GM23338 (cell line): Measurements from ENCODE around the gene OR2L5. TPM values are rescaled to one million over a fixed set of nuclear protein-coding genes. Genes with fewer than 3 reads are reported as not detected.

Experiments used
- ATAC-seq: fragments of 200-7000 bp; cut with Tn5 transposase; 3 replicates; pipeline ENCODE4 v1.9.1; 2020
- DNase-seq: peaks from one replicate; pipeline ENCODE4 v3.0.0-alpha.2; 2015; ENCODE audit warnings: low spot score
- H2AFZ ChIP-seq: fragments of 200-600 bp; sonication (generic); 2 replicates; pipeline ENCODE4 v1.8.0; 2016; ENCODE audit warnings: antibody characterized with exemption, mild to moderate bottlenecking, moderate library complexity
- H3F3A ChIP-seq: fragments of 200-600 bp; sonication (generic); replicated peaks from 2 replicates; pipeline ENCODE4 v1.8.0; 2017; ENCODE audit warnings: antibody characterized with exemption, mixed run types, low read depth
- H3K27ac ChIP-seq: fragments of 200-600 bp; sonication (generic); 2 replicates; pipeline ENCODE4 v1.6.1; 2016; ENCODE audit warnings: low read depth
- H3K27me3 ChIP-seq: fragments of 200-600 bp; sonication (generic); 2 replicates; pipeline ENCODE4 v1.8.0; 2016; ENCODE audit warnings: mild to moderate bottlenecking, mixed run types, moderate library complexity; ENCODE audit not compliant: insufficient read depth
- H3K36me3 ChIP-seq: fragments of 200-600 bp; sonication (generic); 2 replicates; pipeline ENCODE4 v1.8.0; 2016; ENCODE audit warnings: mild to moderate bottlenecking; ENCODE audit not compliant: insufficient read depth
- H3K4me1 ChIP-seq: fragments of 200-600 bp; sonication (generic); 2 replicates; pipeline ENCODE4 v1.8.0; 2016; ENCODE audit warnings: mild to moderate bottlenecking, moderate library complexity; ENCODE audit not compliant: insufficient read depth
- H3K4me2 ChIP-seq: fragments of 200-600 bp; sonication (generic); 2 replicates; pipeline ENCODE4 v1.7.1; 2017; ENCODE audit warnings: mixed run types
- H3K4me3 ChIP-seq: fragments of 200-600 bp; sonication (generic); 2 replicates; pipeline ENCODE4 v1.6.1; 2016; ENCODE audit warnings: mixed run types
- H3K79me2 ChIP-seq: fragments of 200-600 bp; sonication (generic); replicated peaks from 2 replicates; pipeline ENCODE4 v1.8.0; 2017; ENCODE audit warnings: mild to moderate bottlenecking; ENCODE audit not compliant: insufficient read depth
- H3K9me2 ChIP-seq: fragments of 200-600 bp; sonication (generic); 2 replicates; pipeline ENCODE4 v1.8.0; 2017; ENCODE audit not compliant: insufficient read depth
- H4K20me1 ChIP-seq: fragments of 200-600 bp; sonication (generic); replicated peaks from 2 replicates; pipeline ENCODE4 v1.8.0; 2017; ENCODE audit warnings: mild to moderate bottlenecking; ENCODE audit not compliant: insufficient read depth
- H3K27ac Mint-ChIP-seq: 2 replicates; pipeline ENCODE4 v1.8.0; 2020; ENCODE audit warnings: inconsistent platforms, mild to moderate bottlenecking, moderate library complexity, mixed read lengths
- H3K27me3 Mint-ChIP-seq: 3 replicates; pipeline ENCODE4 v1.8.0; 2022; ENCODE audit warnings: low read depth, mild to moderate bottlenecking, moderate library complexity, mixed read lengths, inconsistent platforms; ENCODE audit not compliant: insufficient read depth, poor library complexity
- H3K36me3 Mint-ChIP-seq: 3 replicates; pipeline ENCODE4 v1.8.0; 2021; ENCODE audit warnings: low read depth, mild to moderate bottlenecking, inconsistent platforms, moderate library complexity, mixed read lengths
- H3K4me1 Mint-ChIP-seq: 3 replicates; pipeline ENCODE4 v1.8.0; 2020; ENCODE audit warnings: mild to moderate bottlenecking, inconsistent platforms, mixed read lengths
- H3K4me3 Mint-ChIP-seq: 3 replicates; pipeline ENCODE4 v1.8.0; 2021; ENCODE audit warnings: moderate library complexity, mild to moderate bottlenecking, inconsistent platforms, mixed read lengths
- H3K9me3 Mint-ChIP-seq: 3 replicates; pipeline ENCODE4 v1.8.0; 2020; ENCODE audit warnings: moderate library complexity, mild to moderate bottlenecking, inconsistent platforms, mixed read lengths
- CREB1 ChIP-seq: fragments of 250-450 bp; sonication (Bioruptor Pico); IDR thresholded peaks from 2 replicates; pipeline ENCODE4 v1.5.0; 2020; ENCODE audit warnings: low read depth, mild to moderate bottlenecking, moderate library complexity
- JUNB ChIP-seq: IDR thresholded peaks from one replicate; pipeline ENCODE4 v1.6.1; 2016; ENCODE audit warnings: antibody characterized with exemption; ENCODE audit not compliant: unreplicated experiment
- NANOG ChIP-seq: IDR thresholded peaks from 2 replicates; pipeline ENCODE4 v1.6.1; 2016; ENCODE audit warnings: antibody characterized with exemption, borderline replicate concordance
- STAT1 ChIP-seq: IDR thresholded peaks from one replicate; pipeline ENCODE4 v1.6.1; 2016; ENCODE audit warnings: antibody characterized with exemption; ENCODE audit not compliant: unreplicated experiment
- ZNF114 ChIP-seq: fragments of 250-450 bp; sonication (Bioruptor Pico); IDR thresholded peaks from 2 replicates; pipeline ENCODE4 v1.5.0; 2020; ENCODE audit warnings: mild to moderate bottlenecking, moderate library complexity
- ZNF331 ChIP-seq: fragments of 250-450 bp; sonication (Bioruptor Pico); IDR thresholded peaks from 2 replicates; pipeline ENCODE4 v1.5.0; 2020; ENCODE audit warnings: low read depth, mild to moderate bottlenecking, moderate library complexity
- polyA plus RNA-seq: library from polyadenylated mRNA; unstranded; fragments of >200 nt; fragmentation: Nextera tagmentation; extraction: Ambion mirVana; gene quantifications from 2 replicates; pipeline ENCODE4 v1.2.1, GENCODE V29; 2016
- total RNA-seq: library from RNA; depleted of rRNA; stranded (reverse); fragments of >200 nt; shearing (Covaris generic); gene quantifications from 2 replicates; pipeline ENCODE4 v1.2.3, GENCODE V29; 2014
- TF ChIP-seq, protein P1 (sequence below): IDR thresholded peaks from one replicate; pipeline ENCODE4 v1.6.1; 2018; ENCODE audit warnings: antibody characterized with exemption; ENCODE audit not compliant: unreplicated experiment
- TF ChIP-seq, protein P2 (sequence below): IDR thresholded peaks from 2 replicates; pipeline ENCODE4 v1.6.1; 2016; ENCODE audit warnings: antibody characterized with exemption

The OR2L5 gene
- total and polyA plus RNA-seq, 2 experiments from 2014 or later, result not detected

DNA sequence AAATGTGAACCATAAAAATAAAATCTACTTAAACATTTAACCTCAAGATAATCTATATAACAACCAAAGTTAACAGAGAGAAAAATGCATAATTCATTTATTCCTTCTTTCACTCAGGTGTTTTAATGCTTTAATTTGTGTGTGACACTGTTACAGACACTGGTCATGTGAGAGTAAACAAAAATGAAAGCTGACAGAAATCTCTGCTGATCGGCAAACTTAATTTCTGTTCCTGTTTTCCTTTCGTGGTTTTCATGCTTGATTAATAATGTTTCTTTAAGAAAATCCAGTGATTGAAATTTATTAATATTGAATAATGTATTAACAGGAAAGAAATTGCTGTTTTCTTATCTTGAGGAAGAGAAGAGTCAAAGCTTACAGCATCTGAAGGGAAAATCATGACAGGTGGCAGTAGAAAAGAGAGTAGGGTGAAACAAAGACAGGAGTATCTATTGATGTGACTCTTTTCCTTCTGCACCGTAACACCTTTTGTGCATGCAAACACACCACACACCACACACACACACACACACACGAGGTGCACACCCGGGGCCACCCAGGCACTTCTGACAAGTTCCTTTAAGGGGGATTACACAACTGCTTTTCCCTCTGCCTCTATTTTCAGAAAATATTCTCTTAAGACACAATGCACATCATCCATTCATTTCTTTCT is 46.8 kb upstream of the OR2L5 start:
- H3K36me3 Mint-ChIP-seq, result peaks cover 16% of the 10 kb centered on the region
- Histone ChIP-seq H3K79me2 (no peaks in the 10 kb centered on the region), H2AFZ (no peak overlapping the region), H3K27me3 (no peaks in the 10 kb centered on the region), H3K4me1 (no peaks in the 10 kb centered on the region), H3K4me2 (no peak overlapping the region), H3K9me2 (no peaks in the 10 kb centered on the region), H3K27ac (no peak overlapping the region), H3K4me3 (no peak overlapping the region), H3K36me3 (no peaks in the 10 kb centered on the region; the same call in 1 of the 2 replicates), H4K20me1 (no peaks in the 10 kb centered on the region), H3F3A (no peaks in the 10 kb centered on the region)
- no peak overlapping the region for H3K27ac Mint-ChIP-seq
- H3K4me1 Mint-ChIP-seq, result no peaks in the 10 kb centered on the region
- DNase-seq, result no peak
- no peak for ATAC-seq
- no peak for TF ChIP-seq ZNF331
- TF ChIP-seq, protein P1, sequence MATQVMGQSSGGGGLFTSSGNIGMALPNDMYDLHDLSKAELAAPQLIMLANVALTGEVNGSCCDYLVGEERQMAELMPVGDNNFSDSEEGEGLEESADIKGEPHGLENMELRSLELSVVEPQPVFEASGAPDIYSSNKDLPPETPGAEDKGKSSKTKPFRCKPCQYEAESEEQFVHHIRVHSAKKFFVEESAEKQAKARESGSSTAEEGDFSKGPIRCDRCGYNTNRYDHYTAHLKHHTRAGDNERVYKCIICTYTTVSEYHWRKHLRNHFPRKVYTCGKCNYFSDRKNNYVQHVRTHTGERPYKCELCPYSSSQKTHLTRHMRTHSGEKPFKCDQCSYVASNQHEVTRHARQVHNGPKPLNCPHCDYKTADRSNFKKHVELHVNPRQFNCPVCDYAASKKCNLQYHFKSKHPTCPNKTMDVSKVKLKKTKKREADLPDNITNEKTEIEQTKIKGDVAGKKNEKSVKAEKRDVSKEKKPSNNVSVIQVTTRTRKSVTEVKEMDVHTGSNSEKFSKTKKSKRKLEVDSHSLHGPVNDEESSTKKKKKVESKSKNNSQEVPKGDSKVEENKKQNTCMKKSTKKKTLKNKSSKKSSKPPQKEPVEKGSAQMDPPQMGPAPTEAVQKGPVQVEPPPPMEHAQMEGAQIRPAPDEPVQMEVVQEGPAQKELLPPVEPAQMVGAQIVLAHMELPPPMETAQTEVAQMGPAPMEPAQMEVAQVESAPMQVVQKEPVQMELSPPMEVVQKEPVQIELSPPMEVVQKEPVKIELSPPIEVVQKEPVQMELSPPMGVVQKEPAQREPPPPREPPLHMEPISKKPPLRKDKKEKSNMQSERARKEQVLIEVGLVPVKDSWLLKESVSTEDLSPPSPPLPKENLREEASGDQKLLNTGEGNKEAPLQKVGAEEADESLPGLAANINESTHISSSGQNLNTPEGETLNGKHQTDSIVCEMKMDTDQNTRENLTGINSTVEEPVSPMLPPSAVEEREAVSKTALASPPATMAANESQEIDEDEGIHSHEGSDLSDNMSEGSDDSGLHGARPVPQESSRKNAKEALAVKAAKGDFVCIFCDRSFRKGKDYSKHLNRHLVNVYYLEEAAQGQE, result no peak
- TF ChIP-seq NANOG, result no peak
- no peak for TF ChIP-seq CREB1
- TF ChIP-seq, protein P2, sequence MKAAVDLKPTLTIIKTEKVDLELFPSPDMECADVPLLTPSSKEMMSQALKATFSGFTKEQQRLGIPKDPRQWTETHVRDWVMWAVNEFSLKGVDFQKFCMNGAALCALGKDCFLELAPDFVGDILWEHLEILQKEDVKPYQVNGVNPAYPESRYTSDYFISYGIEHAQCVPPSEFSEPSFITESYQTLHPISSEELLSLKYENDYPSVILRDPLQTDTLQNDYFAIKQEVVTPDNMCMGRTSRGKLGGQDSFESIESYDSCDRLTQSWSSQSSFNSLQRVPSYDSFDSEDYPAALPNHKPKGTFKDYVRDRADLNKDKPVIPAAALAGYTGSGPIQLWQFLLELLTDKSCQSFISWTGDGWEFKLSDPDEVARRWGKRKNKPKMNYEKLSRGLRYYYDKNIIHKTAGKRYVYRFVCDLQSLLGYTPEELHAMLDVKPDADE, result no peak
- no peak for TF ChIP-seq ZNF114 (CRISPR knock-in tag)
- no peak for TF ChIP-seq STAT1
- H3K9me3 Mint-ChIP-seq, result peaks cover 87% of the 10 kb centered on the region
- H3K27me3 Mint-ChIP-seq, result no peaks in the 10 kb centered on the region
- H3K4me3 Mint-ChIP-seq, result no peak overlapping the region

DNA sequence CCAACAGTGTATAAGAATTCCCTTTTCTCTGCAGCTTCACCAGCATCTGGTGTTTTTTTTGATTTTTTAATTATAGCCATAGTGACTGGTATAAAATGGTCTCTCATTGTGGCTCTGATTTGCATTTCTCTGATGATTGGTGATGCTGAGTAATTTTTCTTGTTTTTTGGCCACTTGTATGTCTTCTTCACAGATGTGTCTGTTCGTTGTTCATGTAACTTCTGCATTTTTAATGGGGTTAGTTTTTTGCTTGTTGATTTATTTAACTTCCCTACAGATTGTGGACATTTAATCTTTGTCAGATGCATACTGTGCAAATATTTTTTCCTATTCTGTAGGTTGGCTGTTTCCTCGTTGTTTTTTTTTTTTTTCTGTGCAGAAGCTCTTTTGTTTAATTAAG is 20.5 kb upstream of the OR2L5 start:
- Mint-ChIP-seq H3K4me1 (no peaks in the 10 kb centered on the region), H3K27me3 (no peaks in the 10 kb centered on the region), H3K9me3 (peaks cover 79% of the 10 kb centered on the region), H3K4me3 (no peak overlapping the region), H3K27ac (no peak overlapping the region), H3K36me3 (peaks cover 33% of the 10 kb centered on the region)
- DNase-seq, result no peak
- H3K4me3 ChIP-seq, result no peak overlapping the region; the same call in 1 of the 2 replicates
- no peak overlapping the region for H2AFZ ChIP-seq
- no peak overlapping the region for H3K4me2 ChIP-seq
- H3K79me2 ChIP-seq, result no peaks in the 10 kb centered on the region
- H3K36me3 ChIP-seq, result peaks cover 6% of the 10 kb centered on the region; the same call in 1 of the 2 replicates
- TF ChIP-seq CREB1, result no peak
- no peak for TF ChIP-seq JUNB
- no peak for TF ChIP-seq ZNF331
- H4K20me1 ChIP-seq, result no peaks in the 10 kb centered on the region
- no peaks in the 10 kb centered on the region for H3F3A ChIP-seq
- ATAC-seq, result no peak
- no peaks in the 10 kb centered on the region for H3K4me1 ChIP-seq
- H3K9me2 ChIP-seq, result no peaks in the 10 kb centered on the region
- H3K27me3 ChIP-seq, result no peaks in the 10 kb centered on the region
- no peak overlapping the region for H3K27ac ChIP-seq
